ENCODE data around the gene LTBP1.

The LTBP1 gene

GRCh38 chr2:33022989-33023727 is 76.4 kb downstream of the LTBP1 start:
- no peak for TF ChIP-seq CTCF (IDR thresholded peaks at IDR 0.05; ENCODE audit: borderline replicate concordance, control extremely low read depth, extremely low read depth, insufficient read depth, missing control alignments)
- in situ Hi-C loops (cut with MboI; ENCODE audit: low sequenced_read_pairs, unreplicated experiment) = no loop called here
- DNase-seq (ENCODE audit: low spot score) = no peak

- no peak for DNase-seq (ENCODE audit: low spot score)
- TF ChIP-seq CTCF (IDR thresholded peaks at IDR 0.05; ENCODE audit: borderline replicate concordance, control extremely low read depth, extremely low read depth, insufficient read depth, missing control alignments) = no peak
- in situ Hi-C loops (cut with MboI; ENCODE audit: low sequenced_read_pairs, unreplicated experiment) = no loop called here
These were observed 77.2 kb downstream of the LTBP1 start for GRCh38 chr2:33023728-33024500.

- TF ChIP-seq CTCF (IDR thresholded peaks at IDR 0.05; ENCODE audit: borderline replicate concordance, control extremely low read depth, extremely low read depth, insufficient read depth, missing control alignments) = no peak
- in situ Hi-C loops (cut with MboI; ENCODE audit: low sequenced_read_pairs, unreplicated experiment) = no loop called here
- DNase-seq (ENCODE audit: low spot score) = no peak
These were observed 78.0 kb downstream of the LTBP1 start for GRCh38 chr2:33024758-33025157.

- no peak for DNase-seq (ENCODE audit: low spot score)
- in situ Hi-C loops (cut with MboI; ENCODE audit: low sequenced_read_pairs, unreplicated experiment) = no loop called here
- no peak for TF ChIP-seq CTCF (IDR thresholded peaks at IDR 0.05; ENCODE audit: borderline replicate concordance, control extremely low read depth, extremely low read depth, insufficient read depth, missing control alignments)
These were observed 82.7 kb downstream of the LTBP1 start for GRCh38 chr2:33029459-33029858.

GRCh38 chr2:33029926-33030325 is 83.2 kb downstream of the LTBP1 start:
- no peak for DNase-seq (ENCODE audit: low spot score)
- no peak for TF ChIP-seq CTCF (IDR thresholded peaks at IDR 0.05; ENCODE audit: borderline replicate concordance, control extremely low read depth, extremely low read depth, insufficient read depth, missing control alignments)
- in situ Hi-C loops (cut with MboI; ENCODE audit: low sequenced_read_pairs, unreplicated experiment) = loop anchor here (10.0 kb wide), 1 partner anchor 345 kb away; no protein-coding TSS in a partner anchor

GRCh38 chr2:33030326-33030725 is 83.6 kb downstream of the LTBP1 start:
- DNase-seq (ENCODE audit: low spot score) = no peak
- in situ Hi-C loops (cut with MboI; ENCODE audit: low sequenced_read_pairs, unreplicated experiment) = loop anchor here (10.0 kb wide), 1 partner anchor 344 kb away; no protein-coding TSS in a partner anchor
- TF ChIP-seq CTCF (IDR thresholded peaks at IDR 0.05; ENCODE audit: borderline replicate concordance, control extremely low read depth, extremely low read depth, insufficient read depth, missing control alignments) = no peak

All from GM13976 (cell line).